AG09319 (cell line): ENCODE measurements around the gene COL4A2.

Source experiments
- DNase-seq: peaks from one replicate; pipeline ENCODE4 v3.0.0-alpha.2; 2010; ENCODE audit warnings: low read depth; ENCODE audit errors: extremely low read depth
- TF ChIP-seq, protein P1 (sequence below): IDR thresholded peaks from 2 replicates; pipeline ENCODE4 v1.5.1; 2011; ENCODE audit warnings: low read depth, mild to moderate bottlenecking, inconsistent platforms, low read length, moderate library complexity

The COL4A2 gene

GRCh38 chr13:110468986-110469495, 162.0 kb downstream of the COL4A2 start:
- DNase-seq = no peak
- TF ChIP-seq, protein P1, sequence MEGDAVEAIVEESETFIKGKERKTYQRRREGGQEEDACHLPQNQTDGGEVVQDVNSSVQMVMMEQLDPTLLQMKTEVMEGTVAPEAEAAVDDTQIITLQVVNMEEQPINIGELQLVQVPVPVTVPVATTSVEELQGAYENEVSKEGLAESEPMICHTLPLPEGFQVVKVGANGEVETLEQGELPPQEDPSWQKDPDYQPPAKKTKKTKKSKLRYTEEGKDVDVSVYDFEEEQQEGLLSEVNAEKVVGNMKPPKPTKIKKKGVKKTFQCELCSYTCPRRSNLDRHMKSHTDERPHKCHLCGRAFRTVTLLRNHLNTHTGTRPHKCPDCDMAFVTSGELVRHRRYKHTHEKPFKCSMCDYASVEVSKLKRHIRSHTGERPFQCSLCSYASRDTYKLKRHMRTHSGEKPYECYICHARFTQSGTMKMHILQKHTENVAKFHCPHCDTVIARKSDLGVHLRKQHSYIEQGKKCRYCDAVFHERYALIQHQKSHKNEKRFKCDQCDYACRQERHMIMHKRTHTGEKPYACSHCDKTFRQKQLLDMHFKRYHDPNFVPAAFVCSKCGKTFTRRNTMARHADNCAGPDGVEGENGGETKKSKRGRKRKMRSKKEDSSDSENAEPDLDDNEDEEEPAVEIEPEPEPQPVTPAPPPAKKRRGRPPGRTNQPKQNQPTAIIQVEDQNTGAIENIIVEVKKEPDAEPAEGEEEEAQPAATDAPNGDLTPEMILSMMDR = no peak

DNA sequence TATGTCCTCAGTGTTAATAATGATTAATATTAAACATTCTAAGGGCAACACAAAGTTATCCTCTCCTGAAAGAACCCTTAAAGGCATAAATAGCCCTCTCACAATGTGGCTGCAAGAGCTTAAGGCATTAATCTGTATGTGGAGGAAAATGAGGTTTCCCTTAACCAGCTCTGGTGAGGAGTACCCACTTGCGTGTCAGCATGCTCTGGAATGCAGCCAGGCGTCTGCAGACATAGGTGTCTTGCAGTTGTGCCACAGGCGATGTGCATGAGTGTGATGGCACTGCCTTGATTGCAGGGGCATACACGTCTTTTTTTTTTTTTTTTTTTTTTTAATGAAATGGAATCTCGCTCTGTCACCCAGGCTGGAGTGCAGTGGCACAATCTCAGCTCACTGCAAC, 162.5 kb downstream of the COL4A2 start:
- TF ChIP-seq, protein P1 = no peak

DNA sequence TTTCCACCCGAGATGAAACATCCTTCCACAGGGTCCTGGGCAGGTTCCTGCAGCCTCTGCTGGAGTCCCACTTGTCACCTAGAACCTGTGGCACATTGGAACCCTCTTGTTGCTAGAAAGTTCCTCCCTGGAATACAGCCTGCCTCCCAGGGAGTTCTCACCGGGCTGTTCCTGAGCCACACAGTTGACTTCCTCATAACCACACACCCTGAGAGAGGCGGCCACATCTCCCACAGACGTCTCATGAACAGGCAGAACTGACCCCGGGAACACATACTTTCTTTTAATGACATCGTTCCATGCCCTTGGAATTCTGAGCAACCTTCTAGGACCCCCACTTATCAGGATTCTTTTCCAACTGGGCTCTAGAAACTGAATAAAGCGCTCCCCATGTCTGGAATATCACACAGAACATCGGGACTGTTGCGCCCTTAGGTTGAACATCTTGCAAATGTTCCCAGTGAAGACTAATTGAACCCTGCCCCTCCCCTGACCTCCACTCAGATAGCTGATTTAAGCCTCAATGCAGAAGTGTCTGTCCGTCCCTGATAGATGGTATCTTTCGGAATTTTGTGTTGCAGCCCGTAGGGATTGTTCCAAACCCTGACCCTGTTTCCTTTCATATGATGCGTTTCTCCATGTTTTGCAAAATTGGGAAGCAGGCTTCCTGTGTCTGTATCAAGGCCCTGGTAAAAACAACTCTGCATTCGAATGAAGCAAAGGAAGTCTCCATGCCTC, 163.4 kb downstream of the COL4A2 start:
- TF ChIP-seq, protein P1 = no peak
- no peak for DNase-seq

More for the DNA sequence above, 162.5 kb downstream of the COL4A2 start:
- no peak for DNase-seq

- DNase-seq = no peak
- TF ChIP-seq, protein P1 = no peak
Measured at GRCh38 chr13:110471156-110471832, 164.2 kb downstream of the COL4A2 start.

- no peak for DNase-seq
- TF ChIP-seq, protein P1 = no peak
Measured at GRCh38 chr13:110471833-110472162, 164.7 kb downstream of the COL4A2 start.

DNA sequence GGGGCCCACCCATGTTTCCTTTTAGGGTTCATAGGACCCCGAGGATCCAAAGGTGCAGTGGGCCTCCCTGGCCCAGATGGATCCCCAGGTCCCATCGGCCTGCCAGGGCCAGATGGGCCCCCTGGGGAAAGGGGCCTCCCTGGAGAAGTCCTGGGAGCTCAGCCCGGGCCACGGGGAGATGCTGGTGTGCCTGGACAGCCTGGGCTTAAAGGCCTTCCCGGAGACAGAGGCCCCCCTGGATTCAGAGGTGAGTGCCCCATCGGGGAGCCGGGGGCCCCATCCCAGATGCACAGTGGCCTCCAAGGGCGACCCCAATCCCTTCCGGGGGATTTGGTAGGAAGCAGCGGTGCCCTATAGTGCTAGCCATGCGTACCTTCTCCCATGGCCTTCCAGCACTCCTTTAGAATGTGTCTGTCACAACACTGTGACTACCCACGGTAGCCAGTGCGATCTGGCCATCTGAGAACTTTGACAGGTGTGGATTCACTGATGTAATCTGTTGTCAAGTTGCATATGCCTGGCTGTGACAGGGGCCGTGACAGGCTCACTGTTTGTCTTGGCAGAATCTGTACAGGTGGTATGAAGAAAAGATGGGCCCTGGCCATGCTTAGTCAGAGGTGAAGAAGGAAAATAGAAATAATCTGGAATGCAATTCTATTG, 165.9 kb downstream of the COL4A2 start:
- TF ChIP-seq, protein P1 = no peak
- no peak for DNase-seq

DNA sequence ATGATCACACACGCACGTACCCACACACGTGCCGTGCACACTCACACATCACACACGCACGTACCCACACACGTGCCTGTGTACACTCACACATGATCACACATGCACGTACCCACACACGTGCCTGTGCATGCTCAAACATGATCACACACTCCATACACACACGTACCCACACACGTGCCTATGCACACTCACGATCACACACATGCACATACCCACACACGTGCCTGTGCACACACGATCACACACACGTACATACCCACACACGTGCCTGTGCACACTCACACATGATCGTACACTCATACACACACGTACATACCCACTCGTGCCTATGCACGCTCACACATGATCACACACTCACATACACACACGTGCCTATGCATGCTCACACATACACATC, 167.6 kb downstream of the COL4A2 start:
- TF ChIP-seq, protein P1 = no peak
- no peak for DNase-seq
